ENCODE results near the gene PRSS57. TPM values are rescaled to one million over a fixed set of nuclear protein-coding genes. Genes with fewer than 3 reads are reported as not detected.

PRSS57 gene
- total and polyA plus RNA-seq, 2 of the 8 experiments (the other 6 are each of a cell fraction or from before 2014, with no cell fraction given) = not detected

DNA sequence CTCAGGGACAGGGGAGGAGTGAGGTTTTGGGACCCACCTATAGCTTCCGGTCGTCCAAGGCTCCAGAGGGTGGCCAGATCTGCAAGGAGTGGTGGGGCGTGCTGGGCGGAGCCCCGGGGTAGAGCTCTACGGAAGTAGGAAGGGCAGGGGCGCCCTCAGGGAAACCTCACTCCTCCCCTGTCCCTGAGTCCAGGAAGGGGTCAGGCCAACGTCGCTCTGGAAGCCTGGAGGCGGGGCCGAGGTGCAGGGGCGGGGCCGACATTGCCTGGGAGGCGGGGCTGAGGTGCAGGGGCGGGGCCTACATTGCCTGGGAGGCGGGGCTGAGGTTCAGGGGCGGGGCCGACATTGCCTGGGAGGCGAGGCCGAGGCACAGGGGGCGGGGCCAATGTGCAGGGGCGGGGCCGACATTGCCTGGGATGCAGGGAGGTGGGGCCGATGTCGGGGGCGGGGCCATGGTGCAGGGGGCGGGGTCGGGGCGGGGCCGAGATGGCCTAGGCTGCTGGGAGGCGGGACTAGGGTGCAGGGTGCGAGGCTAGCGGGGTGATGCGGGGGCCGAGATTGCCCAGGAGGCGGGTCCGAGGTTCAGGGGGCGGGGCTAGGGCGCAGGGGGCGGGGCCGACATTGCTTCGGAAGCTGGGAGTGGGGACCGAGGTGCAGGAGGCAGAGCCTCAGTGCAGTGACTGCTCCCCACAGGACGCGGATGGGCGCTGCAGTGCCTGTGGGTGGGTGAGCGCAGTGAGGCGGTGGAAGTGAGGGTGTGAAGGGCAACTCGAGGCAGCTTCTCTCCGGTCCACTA lies 8.6 kb upstream of the PRSS57 start (continued):
- TF ChIP-seq E2F6 (IDR thresholded peaks at IDR 0.05) (peak; percentile 52; the same call in 1 of the 2 replicates), KDM4A (IDR thresholded peaks at IDR 0.05; ENCODE audit: low read depth, low read length, severe bottlenecking) (peak; percentile 43), CBX5 (IDR thresholded peaks at IDR 0.05; ENCODE audit: low read depth, low read length) (no peak)

Data from H1 (cell line).